SK-N-MC (cell line): ENCODE data around the gene PMP22.

Experiments
- DNase-seq: peaks from one replicate; pipeline ENCODE4 v3.0.0-alpha.2; 2011; ENCODE audit warnings: low read depth, low spot score
- H3K27ac ChIP-seq: fragments of 200-600 bp; sonication (generic); 2 replicates; pipeline ENCODE4 v1.5.1; 2016; ENCODE audit warnings: mixed run types
- H3K36me3 ChIP-seq: fragments of 200-600 bp; sonication (generic); 2 replicates; pipeline ENCODE4 v1.6.1; 2017; ENCODE audit warnings: antibody characterized with exemption, low read length, mixed read lengths; ENCODE audit not compliant: insufficient read depth
- H3K4me3 ChIP-seq: fragments of 200-600 bp; sonication (generic); 2 replicates; pipeline ENCODE4 v1.5.1; 2016
- H3K9ac ChIP-seq: fragments of 200-600 bp; sonication (generic); 2 replicates; pipeline ENCODE4 v1.8.0; 2017; ENCODE audit warnings: mixed run types, mixed read lengths; ENCODE audit not compliant: insufficient read length
- H3K9me3 ChIP-seq: fragments of 200-600 bp; sonication (generic); 2 replicates; pipeline ENCODE4 v1.6.1; 2017; ENCODE audit warnings: low read depth, mild to moderate bottlenecking, antibody characterized with exemption, low read length, moderate library complexity, mixed read lengths
- EZH2 ChIP-seq: fragments of 200-600 bp; sonication (generic); IDR thresholded peaks from one replicate; pipeline ENCODE4 v1.6.1; 2017; ENCODE audit warnings: antibody characterized with exemption
- FOXP2 ChIP-seq: optimal IDR thresholded peaks from 2 replicates; pipeline ENCODE3; 2011; ENCODE audit warnings: mild to moderate bottlenecking, moderate library complexity; ENCODE audit not compliant: insufficient read depth; ENCODE audit errors: extremely low read length, control extremely low read depth
- POLR2AphosphoS5 ChIP-seq: IDR thresholded peaks from 2 replicates; pipeline ENCODE4 v1.6.1; 2012; ENCODE audit warnings: mild to moderate bottlenecking, low read depth, low read length, borderline replicate concordance

The PMP22 gene

DNA sequence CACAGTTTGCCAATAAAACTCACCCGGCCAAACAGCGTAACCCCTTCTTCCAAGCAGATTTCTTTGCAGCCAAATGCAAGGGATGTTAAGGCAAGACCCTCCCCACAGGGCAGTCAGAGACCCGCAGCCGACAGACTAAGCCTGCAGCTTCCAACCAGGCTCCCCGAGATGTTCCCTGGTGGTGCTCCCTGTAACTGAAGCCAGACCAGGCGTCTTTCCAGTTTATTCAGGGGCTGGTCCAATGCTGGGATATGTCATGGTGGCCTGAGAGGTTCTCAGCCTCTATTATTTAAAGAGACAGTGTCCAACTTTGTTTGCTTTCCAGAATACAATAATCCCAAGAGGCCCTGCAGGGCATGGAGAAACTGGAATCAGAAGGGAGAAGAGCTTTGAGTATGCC, at the start of gene PMP22:
Gene PMP22 (minus strand): TSS at position 196 of the 400 bp plus-strand sequence. CDS start 4,599 bp downstream, outside the sequence.
- no peaks in the 10 kb centered on the region for H3K36me3 ChIP-seq
- no peak within 1 kb of the TSS for H3K4me3 ChIP-seq
- no peak for DNase-seq
- TF ChIP-seq EZH2, result no peak
- no peak for TF ChIP-seq FOXP2
- no peak for TF ChIP-seq POLR2AphosphoS5
- no peaks in the 10 kb centered on the region for H3K9me3 ChIP-seq
- no peak within 1 kb of the TSS for H3K9ac ChIP-seq
- H3K27ac ChIP-seq, result no peak within 1 kb of the TSS

DNA sequence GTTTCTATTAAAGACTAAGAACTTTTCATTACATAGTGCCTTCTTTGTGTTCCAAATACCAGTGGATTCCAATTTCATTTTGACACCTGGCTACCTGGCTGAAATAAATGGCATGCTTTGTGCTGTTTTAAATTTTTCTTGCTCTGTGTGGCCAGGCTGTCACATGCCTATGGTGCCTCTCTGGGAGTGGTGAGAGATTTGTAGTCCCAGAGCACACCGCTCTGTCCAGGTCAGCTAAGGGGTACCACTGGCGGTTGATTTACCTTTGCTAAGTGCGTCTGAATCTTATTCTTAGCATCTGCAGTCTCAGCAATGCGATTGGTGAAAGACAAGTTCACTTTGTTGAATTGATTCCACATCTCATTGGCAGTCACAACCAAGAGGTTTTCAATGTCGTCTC, 46.9 kb upstream of the PMP22 start:
- Histone ChIP-seq H3K4me3 (no peak overlapping the region), H3K36me3 (no peaks in the 10 kb centered on the region), H3K9me3 (no peaks in the 10 kb centered on the region), H3K9ac (no peak overlapping the region), H3K27ac (no peak overlapping the region)
- no peak for DNase-seq
- no peak for TF ChIP-seq EZH2
- no peak for TF ChIP-seq POLR2AphosphoS5
- TF ChIP-seq FOXP2, result no peak

DNA sequence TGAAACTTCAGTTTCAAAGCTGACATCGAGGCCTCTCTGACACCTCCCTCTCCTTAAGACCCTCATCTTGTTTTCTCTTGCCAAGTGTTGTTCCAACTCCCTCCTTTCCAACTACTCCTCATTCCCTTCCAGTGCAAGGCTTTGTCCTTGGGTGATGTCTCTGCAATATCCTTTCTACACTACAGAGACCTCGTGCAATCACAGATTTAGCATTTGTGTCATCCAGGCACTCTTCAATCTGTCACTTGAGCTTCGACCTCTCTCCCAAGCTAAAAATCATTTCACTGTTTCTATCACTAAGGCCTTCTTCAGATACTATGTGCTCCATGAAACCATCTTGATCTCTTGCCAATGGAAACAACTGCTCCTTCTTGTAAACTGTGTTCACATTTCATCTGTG, 44.7 kb upstream of the PMP22 start:
- no peaks in the 10 kb centered on the region for H3K9me3 ChIP-seq
- no peak overlapping the region for H3K4me3 ChIP-seq
- DNase-seq, result no peak
- TF ChIP-seq FOXP2 (no peak), POLR2AphosphoS5 (no peak), EZH2 (no peak)
- no peak overlapping the region for H3K27ac ChIP-seq
- H3K9ac ChIP-seq, result no peak overlapping the region
- no peaks in the 10 kb centered on the region for H3K36me3 ChIP-seq

DNA sequence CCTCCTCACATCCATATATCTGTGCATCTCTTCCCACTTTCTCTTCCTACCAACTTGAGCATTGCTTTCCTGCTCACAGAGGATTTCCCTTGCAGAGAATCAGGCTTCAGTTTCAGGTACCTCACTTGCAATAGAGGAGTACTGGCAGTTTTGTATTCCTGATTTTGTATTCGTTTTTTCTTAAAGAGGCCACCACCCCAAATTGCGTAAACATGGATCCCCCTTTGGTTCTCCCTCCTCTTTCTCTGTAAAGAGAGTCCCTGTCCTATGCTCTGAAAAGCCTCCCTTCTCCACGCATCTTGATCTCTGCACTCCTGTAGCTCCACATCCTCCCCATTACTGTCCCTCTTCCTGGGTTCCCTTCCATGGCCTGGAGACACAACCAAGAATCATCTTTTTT, 44.1 kb upstream of the PMP22 start:
- no peaks in the 10 kb centered on the region for H3K9me3 ChIP-seq
- H3K36me3 ChIP-seq, result no peaks in the 10 kb centered on the region
- H3K4me3 ChIP-seq, result no peak overlapping the region
- no peak for TF ChIP-seq FOXP2
- TF ChIP-seq POLR2AphosphoS5, result no peak
- no peak for TF ChIP-seq EZH2
- H3K9ac ChIP-seq, result no peak overlapping the region
- DNase-seq, result no peak
- no peak overlapping the region for H3K27ac ChIP-seq

DNA sequence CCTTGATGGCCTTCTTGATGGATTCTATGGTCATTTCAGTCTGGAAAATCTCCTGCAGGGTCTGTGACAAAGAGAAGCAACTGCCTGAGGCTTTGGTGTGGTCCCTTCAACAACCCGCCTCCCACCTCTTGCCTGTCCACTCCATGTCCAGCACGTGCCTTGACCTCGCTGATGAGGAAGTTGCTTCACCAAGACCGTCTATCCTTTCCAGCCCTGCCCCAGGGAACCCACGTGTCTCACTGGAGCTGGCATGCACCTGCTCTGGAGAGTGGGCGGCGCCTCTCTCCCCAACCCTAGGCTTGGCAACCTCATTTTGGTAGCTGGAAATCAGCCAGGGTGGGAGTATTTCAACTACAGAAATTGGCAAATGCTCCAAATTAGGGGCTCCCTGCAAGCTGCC, 43.6 kb upstream of the PMP22 start:
- H3K27ac ChIP-seq, result no peak overlapping the region
- H3K9me3 ChIP-seq, result no peaks in the 10 kb centered on the region
- no peaks in the 10 kb centered on the region for H3K36me3 ChIP-seq
- no peak overlapping the region for H3K4me3 ChIP-seq
- H3K9ac ChIP-seq, result no peak overlapping the region
- TF ChIP-seq FOXP2, result no peak
- no peak for DNase-seq

GRCh38 chr17:15307710-15308111, 42.6 kb upstream of the PMP22 start:
- no peak for TF ChIP-seq EZH2
- no peak for TF ChIP-seq FOXP2
- no peak for TF ChIP-seq POLR2AphosphoS5
- DNase-seq, result no peak
- H3K27ac ChIP-seq, result no peak overlapping the region
- no peak overlapping the region for H3K9ac ChIP-seq
- H3K4me3 ChIP-seq, result no peak overlapping the region
- no peaks in the 10 kb centered on the region for H3K36me3 ChIP-seq
- no peaks in the 10 kb centered on the region for H3K9me3 ChIP-seq

- Histone ChIP-seq H3K27ac (no peak overlapping the region), H3K9ac (no peak overlapping the region), H3K4me3 (no peak overlapping the region), H3K9me3 (no peaks in the 10 kb centered on the region), H3K36me3 (no peaks in the 10 kb centered on the region)
- DNase-seq, result no peak
- no peak for TF ChIP-seq POLR2AphosphoS5
- TF ChIP-seq FOXP2, result no peak
- TF ChIP-seq EZH2, result no peak
Observed at GRCh38 chr17:15303851-15304250, 38.7 kb upstream of the PMP22 start.

GRCh38 chr17:15303268-15303667, 38.1 kb upstream of the PMP22 start:
- no peak overlapping the region for H3K27ac ChIP-seq
- H3K9me3 ChIP-seq, result no peaks in the 10 kb centered on the region
- no peaks in the 10 kb centered on the region for H3K36me3 ChIP-seq
- no peak overlapping the region for H3K4me3 ChIP-seq
- TF ChIP-seq POLR2AphosphoS5, result no peak
- no peak for TF ChIP-seq EZH2
- TF ChIP-seq FOXP2, result no peak
- H3K9ac ChIP-seq, result no peak overlapping the region
- no peak for DNase-seq

DNA sequence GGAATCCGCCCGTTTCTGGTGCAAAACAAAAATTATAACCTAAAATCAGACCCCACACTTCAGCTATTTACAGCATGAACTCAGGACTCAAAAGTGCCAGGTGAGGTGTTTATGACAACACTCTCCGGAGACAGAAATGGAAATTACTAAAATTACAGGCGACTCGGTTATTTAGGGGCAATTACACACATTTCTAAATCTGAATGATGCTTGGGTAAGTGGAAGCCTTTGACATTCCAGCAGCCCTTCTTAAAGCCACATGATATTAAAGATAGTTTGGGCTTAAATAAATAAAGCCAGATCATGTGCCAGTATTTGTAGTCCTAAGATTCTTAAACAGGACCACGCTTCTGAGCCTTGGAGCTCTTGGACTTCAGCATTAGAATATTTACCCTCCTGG, 36.7 kb upstream of the PMP22 start:
- no peaks in the 10 kb centered on the region for H3K36me3 ChIP-seq
- no peak overlapping the region for H3K4me3 ChIP-seq
- H3K27ac ChIP-seq, result no peak overlapping the region
- no peaks in the 10 kb centered on the region for H3K9me3 ChIP-seq
- no peak for DNase-seq
- TF ChIP-seq FOXP2, result no peak
- no peak for TF ChIP-seq POLR2AphosphoS5
- TF ChIP-seq EZH2, result no peak
- no peak overlapping the region for H3K9ac ChIP-seq
